H9 (cell line): ENCODE results near the gene USP53. TPM values are rescaled to one million over a fixed set of nuclear protein-coding genes. Genes with fewer than 3 reads are reported as not detected.

Experiments
- DNase-seq: peaks from one replicate; pipeline ENCODE4 v3.0.0-alpha.2; 2017
- H2AFZ ChIP-seq: one replicate; pipeline ENCODE4 v1.6.1; 2013; ENCODE audit warnings: mild to moderate bottlenecking, low read length, control low read depth, moderate library complexity
- H2AK5ac ChIP-seq: 2 replicates; pipeline ENCODE4 v1.6.1; 2013; ENCODE audit warnings: low read length, control low read depth, mixed read lengths; ENCODE audit not compliant: insufficient read length
- H2BK120ac ChIP-seq: one replicate; pipeline ENCODE4 v1.6.1; 2013; ENCODE audit warnings: low read depth, mild to moderate bottlenecking, low read length, control low read depth, inconsistent platforms; ENCODE audit not compliant: poor library complexity, severe bottlenecking
- H2BK12ac ChIP-seq: 2 replicates; pipeline ENCODE4 v1.6.1; 2013; ENCODE audit warnings: low read length, control low read depth, mixed read lengths, low read depth; ENCODE audit not compliant: insufficient read length
- H2BK15ac ChIP-seq: 2 replicates; pipeline ENCODE4 v1.6.1; 2013; ENCODE audit warnings: low read depth, low read length, control low read depth
- H2BK20ac ChIP-seq: one replicate; pipeline ENCODE4 v1.6.1; 2013; ENCODE audit warnings: low read depth, mild to moderate bottlenecking, low read length, control low read depth, inconsistent platforms; ENCODE audit not compliant: poor library complexity, severe bottlenecking
- H2BK5ac ChIP-seq: 2 replicates; pipeline ENCODE4 v1.6.1; 2013; ENCODE audit warnings: low read length, control low read depth, mixed read lengths; ENCODE audit not compliant: insufficient read length
- H3K14ac ChIP-seq: 2 replicates; pipeline ENCODE4 v1.6.1; 2013; ENCODE audit warnings: low read length, control low read depth; ENCODE audit not compliant: insufficient read depth
- H3K18ac ChIP-seq: 2 replicates; pipeline ENCODE4 v1.6.1; 2013; ENCODE audit warnings: low read depth, mild to moderate bottlenecking, mixed read lengths, low read length, control low read depth; ENCODE audit not compliant: insufficient read length
- H3K23ac ChIP-seq: 2 replicates; pipeline ENCODE4 v1.6.1; 2013; ENCODE audit warnings: low read length, control low read depth, mixed read lengths, low read depth; ENCODE audit not compliant: insufficient read length
- H3K23me2 ChIP-seq: 2 replicates; pipeline ENCODE4 v1.6.1; 2013; ENCODE audit warnings: low read depth, mild to moderate bottlenecking, mixed read lengths, low read length, control low read depth; ENCODE audit not compliant: insufficient read length, poor library complexity, severe bottlenecking
- H3K27ac ChIP-seq: 2 replicates; pipeline ENCODE4 v1.5.1; 2013; ENCODE audit warnings: low read length, control low read depth, mixed read lengths, low read depth; ENCODE audit not compliant: insufficient read length
- H3K27me3 ChIP-seq: 2 replicates; pipeline ENCODE4 v1.6.1; 2013; ENCODE audit warnings: low read length, control low read depth, inconsistent platforms; ENCODE audit not compliant: insufficient read depth
- H3K4ac ChIP-seq: 2 replicates; pipeline ENCODE4 v1.6.1; 2013; ENCODE audit warnings: low read depth, mild to moderate bottlenecking, control low read depth, inconsistent platforms, low read length, moderate library complexity
- H3K4me1 ChIP-seq: 2 replicates; pipeline ENCODE4 v1.6.1; 2013; ENCODE audit warnings: low read length, control low read depth, inconsistent platforms; ENCODE audit not compliant: insufficient read depth
- H3K4me2 ChIP-seq: 2 replicates; pipeline ENCODE4 v1.6.1; 2013; ENCODE audit warnings: low read length, control low read depth, mixed read lengths; ENCODE audit not compliant: insufficient read length, insufficient read depth
- H3K56ac ChIP-seq: 2 replicates; pipeline ENCODE4 v1.6.1; 2013; ENCODE audit warnings: low read depth, mild to moderate bottlenecking, mixed read lengths, low read length, control low read depth; ENCODE audit not compliant: insufficient read length
- H3K79me1 ChIP-seq: 2 replicates; pipeline ENCODE4 v1.6.1; 2013; ENCODE audit warnings: low read depth, mild to moderate bottlenecking, moderate library complexity, low read length, control low read depth, inconsistent platforms; ENCODE audit not compliant: insufficient read depth, poor library complexity, severe bottlenecking
- H3K79me2 ChIP-seq: 2 replicates; pipeline ENCODE4 v1.6.1; 2013; ENCODE audit warnings: low read length, control low read depth, inconsistent platforms; ENCODE audit not compliant: insufficient read depth
- H3K9ac ChIP-seq: 2 replicates; pipeline ENCODE4 v1.6.1; 2013; ENCODE audit warnings: low read length, control low read depth, mixed read lengths; ENCODE audit not compliant: insufficient read length; ENCODE audit errors: extremely low read depth
- H3K9me3 ChIP-seq: one replicate; pipeline ENCODE4 v1.6.1; 2013; ENCODE audit warnings: low read depth, low read length, inconsistent platforms; ENCODE audit not compliant: control insufficient read depth
- H3T11ph ChIP-seq: one replicate; pipeline ENCODE4 v1.6.1; 2013; ENCODE audit warnings: mild to moderate bottlenecking, low read length, control low read depth, inconsistent platforms
- H4K20me1 ChIP-seq: one replicate; pipeline ENCODE4 v1.6.1; 2013; ENCODE audit not compliant: control insufficient read depth, insufficient read length, insufficient read depth
- H4K5ac ChIP-seq: 2 replicates; pipeline ENCODE4 v1.6.1; 2013; ENCODE audit warnings: low read depth, mild to moderate bottlenecking, mixed read lengths, low read length, control low read depth; ENCODE audit not compliant: insufficient read length
- H4K8ac ChIP-seq: replicated peaks from 2 replicates; pipeline ENCODE4 v1.6.1; 2013; ENCODE audit warnings: low read length, control low read depth, mixed read lengths, low read depth; ENCODE audit not compliant: insufficient read length
- H4K91ac ChIP-seq: 2 replicates; pipeline ENCODE4 v1.6.1; 2013; ENCODE audit warnings: low read depth, mild to moderate bottlenecking, moderate library complexity, mixed read lengths, low read length, control low read depth; ENCODE audit not compliant: insufficient read length
- H3K27ac Mint-ChIP-seq, 3 experiments: 2 replicates in 2 of 3; 3 replicates in 1 of 3; pipeline ENCODE4 v1.8.0; 2020 to 2021; ENCODE audit warnings: mixed read lengths in 3 of 3, mild to moderate bottlenecking in 1 of 3, moderate library complexity in 1 of 3
- H3K27me3 Mint-ChIP-seq: 2 replicates; pipeline ENCODE4 v1.8.0; 2021; ENCODE audit warnings: low read depth, mild to moderate bottlenecking, moderate library complexity, mixed read lengths
- H3K36me3 Mint-ChIP-seq, 3 experiments: 2 replicates in 2 of 3; 3 replicates in 1 of 3; pipeline ENCODE4 v1.8.0; 2020 to 2021; ENCODE audit warnings: low read depth in 3 of 3, mixed read lengths in 3 of 3; ENCODE audit not compliant: insufficient read depth in 1 of 3
- H3K4me1 Mint-ChIP-seq, 2 experiments: 2 replicates each; pipeline ENCODE4 v1.8.0; 2020; ENCODE audit warnings: mixed read lengths in 2 of 2
- H3K4me3 Mint-ChIP-seq, 2 experiments: 2 replicates in 1 of 2; 3 replicates in 1 of 2; pipeline ENCODE4 v1.8.0; 2020 to 2021; ENCODE audit warnings: mild to moderate bottlenecking in 2 of 2, mixed read lengths in 2 of 2, moderate library complexity in 1 of 2
- H3K9me3 Mint-ChIP-seq, 2 experiments: 2 replicates in 1 of 2; 3 replicates in 1 of 2; pipeline ENCODE4 v1.8.0; 2020; ENCODE audit warnings: mild to moderate bottlenecking in 2 of 2, mixed read lengths in 2 of 2, moderate library complexity in 1 of 2
- WGBS: extraction: QIAGEN DNeasy Blood & Tissue Kit; methylation state at CpG from one replicate; pipeline ENCODE4 v1.1.7; 2013; ENCODE audit warnings: missing lambda C conversion rate, low lambda C conversion rate, mixed read lengths; ENCODE audit not compliant: insufficient read length; ENCODE audit errors: extremely low coverage; 5-methylcytosine and 5-hydroxymethylcytosine counted together
- total RNA-seq: library from RNA; stranded (reverse); gene quantifications from 2 replicates; pipeline ENCODE4 v1.2.1, GENCODE V29; 2021
- TF ChIP-seq, protein P1 (sequence below): fragments of 200-600 bp; sonication (generic); conservative IDR thresholded peaks from 3 replicates; pipeline ENCODE4 v1.8.0; 2021; ENCODE audit warnings: antibody characterized with exemption, mild to moderate bottlenecking

The USP53 gene
- total RNA-seq, 1 experiment from 2014 or later: 18.4 TPM

DNA sequence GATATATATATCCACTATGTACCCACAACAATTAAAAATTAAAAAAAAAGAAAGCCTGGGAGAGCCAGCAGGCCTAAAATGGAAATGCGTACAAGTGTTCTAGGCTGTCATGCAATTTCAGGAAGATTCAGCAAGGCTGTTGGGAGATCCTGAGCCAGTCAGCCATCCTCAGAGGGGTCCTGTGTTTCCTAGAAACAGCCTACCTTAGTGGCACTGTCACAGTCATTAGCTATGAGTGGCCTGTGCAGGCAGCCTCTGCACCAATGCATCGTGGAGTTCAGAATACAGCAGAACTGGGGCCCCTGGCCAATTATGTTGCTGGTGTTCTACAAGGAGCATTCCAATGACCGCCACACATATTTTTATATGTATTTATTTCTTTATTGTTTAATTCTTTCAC is 21.0 kb upstream of the USP53 start:
- no CpG with 5 or more reads among the region's 3 CpGs for WGBS
- H3K23ac ChIP-seq: no peak overlapping the region
- 0 out of 5 replicates have a peak, but pooled peaks cover 0 to 1% of the 10 kb centered on the region in 2 experiments for H3K9me3 Mint-ChIP-seq

More for the DNA sequence above, 21.0 kb upstream of the USP53 start:
- no peak overlapping the region for H3T11ph ChIP-seq
- H3K9me3 ChIP-seq: no peaks in the 10 kb centered on the region
- H3K79me2 ChIP-seq: no peaks in the 10 kb centered on the region
- no peaks in the 10 kb centered on the region for H3K23me2 ChIP-seq
- TF ChIP-seq, protein P1, sequence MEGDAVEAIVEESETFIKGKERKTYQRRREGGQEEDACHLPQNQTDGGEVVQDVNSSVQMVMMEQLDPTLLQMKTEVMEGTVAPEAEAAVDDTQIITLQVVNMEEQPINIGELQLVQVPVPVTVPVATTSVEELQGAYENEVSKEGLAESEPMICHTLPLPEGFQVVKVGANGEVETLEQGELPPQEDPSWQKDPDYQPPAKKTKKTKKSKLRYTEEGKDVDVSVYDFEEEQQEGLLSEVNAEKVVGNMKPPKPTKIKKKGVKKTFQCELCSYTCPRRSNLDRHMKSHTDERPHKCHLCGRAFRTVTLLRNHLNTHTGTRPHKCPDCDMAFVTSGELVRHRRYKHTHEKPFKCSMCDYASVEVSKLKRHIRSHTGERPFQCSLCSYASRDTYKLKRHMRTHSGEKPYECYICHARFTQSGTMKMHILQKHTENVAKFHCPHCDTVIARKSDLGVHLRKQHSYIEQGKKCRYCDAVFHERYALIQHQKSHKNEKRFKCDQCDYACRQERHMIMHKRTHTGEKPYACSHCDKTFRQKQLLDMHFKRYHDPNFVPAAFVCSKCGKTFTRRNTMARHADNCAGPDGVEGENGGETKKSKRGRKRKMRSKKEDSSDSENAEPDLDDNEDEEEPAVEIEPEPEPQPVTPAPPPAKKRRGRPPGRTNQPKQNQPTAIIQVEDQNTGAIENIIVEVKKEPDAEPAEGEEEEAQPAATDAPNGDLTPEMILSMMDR: no peak
- Mint-ChIP-seq H3K4me3 (no peak overlapping the region), H3K36me3 (no peaks in the 10 kb centered on the region), H3K27ac (peak overlapping the region in 1 of 3 experiments; percentile 65; a peak in 1 of 7 replicates), H3K4me1 (no peaks in the 10 kb centered on the region), H3K27me3 (no peaks in the 10 kb centered on the region)
- H3K27me3 ChIP-seq: no peaks in the 10 kb centered on the region
- no peak overlapping the region for H4K5ac ChIP-seq
- no peaks in the 10 kb centered on the region for H4K20me1 ChIP-seq
- H2AFZ ChIP-seq: no peak overlapping the region
- H2BK5ac ChIP-seq: no peak overlapping the region
- no peak overlapping the region for H2BK15ac ChIP-seq
- no peak overlapping the region for H3K4ac ChIP-seq
- no peak overlapping the region for H2BK120ac ChIP-seq
- H3K79me1 ChIP-seq: no peaks in the 10 kb centered on the region
- no peak overlapping the region for H3K27ac ChIP-seq
- H3K9ac ChIP-seq: no peak overlapping the region
- no peak overlapping the region for H2BK20ac ChIP-seq
- peak overlapping the region; percentile 48 for H3K18ac ChIP-seq
- H2AK5ac ChIP-seq: no peak overlapping the region
- H2BK12ac ChIP-seq: no peak overlapping the region
- no peaks in the 10 kb centered on the region for H3K4me1 ChIP-seq
- H3K4me2 ChIP-seq: no peak overlapping the region
- H3K14ac ChIP-seq: no peak overlapping the region
- no peak overlapping the region for H4K8ac ChIP-seq
- no peak overlapping the region for H4K91ac ChIP-seq
- no peak for DNase-seq
- H3K56ac ChIP-seq: no peak overlapping the region
